Endothelial cell of umbilical vein (primary cell): ENCODE data around the gene MAML2. TPM values are rescaled to one million over a fixed set of nuclear protein-coding genes. Genes with fewer than 3 reads are reported as not detected.
A peak's percentile ranks its signal among the peaks of the same experiment; 100 is the strongest.

Experiments used
- BruUV-seq: library from RNA; stranded (reverse); fragments of 400-500 nt; replicated peaks from 2 replicates; lab custom pipeline; 2021; lab: Mats Ljungman, UMichigan
- CTCF ChIA-PET: fragments of 300-600, 350-600 bp; sonication (Branson Sonifier 250); formaldehyde crosslinking; loops from one replicate; lab custom pipeline; 2021; ENCODE audit warnings: antibody characterized with exemption, inconsistent platforms; lab: Charles Lee
- POLR2A ChIA-PET: fragments of 300-600, 350-600 bp; sonication (Branson Sonifier 250); formaldehyde crosslinking; loops from one replicate; lab custom pipeline; 2021; ENCODE audit warnings: antibody characterized with exemption, inconsistent platforms; lab: Charles Lee
- DNase-seq: peaks from one replicate; pipeline ENCODE4 v3.0.0-alpha.2; 2011; ENCODE audit warnings: low read depth, low spot score
- FAIRE-seq: peaks from 2 replicates; lab custom pipeline; 2011; peaks lifted over from hg19 to GRCh38; lab: Jason Lieb, UNC
- H2AFZ ChIP-seq: 2 replicates; pipeline ENCODE4 v1.6.0; 2012; ENCODE audit warnings: low read depth, low read length, control low read depth, inconsistent platforms
- H3K27ac ChIP-seq: 2 replicates; pipeline ENCODE4 v1.5.1; 2011; ENCODE audit warnings: low read depth, mild to moderate bottlenecking, control low read depth, low read length, moderate library complexity; ENCODE audit not compliant: insufficient read depth
- H3K27me3 ChIP-seq, 2 experiments: 2 replicates each; pipeline versions ENCODE4 v1.6.0 to v1.6.1; 2011; ENCODE audit warnings: low read length in 2 of 2, mixed read lengths in 1 of 2; ENCODE audit not compliant: control insufficient read depth in 2 of 2, insufficient read depth in 2 of 2
- H3K36me3 ChIP-seq, 2 experiments: 2 replicates in 1 of 2; 3 replicates in 1 of 2; pipeline ENCODE4 v1.5.1; 2011; ENCODE audit warnings: low read length in 2 of 2, mild to moderate bottlenecking in 1 of 2, moderate library complexity in 1 of 2; ENCODE audit not compliant: control insufficient read depth in 2 of 2, insufficient read depth in 2 of 2; ENCODE audit errors: extremely low read depth in 1 of 2
- H3K4me1 ChIP-seq: 3 replicates; pipeline ENCODE4 v1.5.1; 2011; ENCODE audit warnings: mild to moderate bottlenecking, low read length; ENCODE audit not compliant: control insufficient read depth, insufficient read depth; ENCODE audit errors: extremely low read depth
- H3K4me2 ChIP-seq: 2 replicates; pipeline ENCODE4 v1.6.1; 2011; ENCODE audit warnings: low read length, control low read depth, mixed read lengths; ENCODE audit not compliant: insufficient read depth
- H3K4me3 ChIP-seq, 3 experiments: fragments of 200-600 bp in 1 of 3; sonication (generic), shearing (Covaris generic) in 1 of 3; replicated peaks in 1 of 3; 2 replicates each; pipeline ENCODE4 v1.5.1; 2011 to 2016; ENCODE audit warnings: control low read depth in 3 of 3, low read length in 3 of 3, mild to moderate bottlenecking in 2 of 3, inconsistent platforms in 1 of 3, low read depth in 1 of 3, moderate library complexity in 1 of 3; ENCODE audit not compliant: insufficient read depth in 1 of 3
- H3K79me2 ChIP-seq: 2 replicates; pipeline ENCODE4 v1.6.0; 2012; ENCODE audit warnings: low read length, inconsistent platforms; ENCODE audit not compliant: control insufficient read depth, insufficient read depth
- H3K9ac ChIP-seq: replicated peaks from 2 replicates; pipeline ENCODE3; 2011; ENCODE audit warnings: low read length, control low read depth; ENCODE audit not compliant: insufficient read depth; ENCODE audit errors: extremely low read depth
- H3K9me1 ChIP-seq: replicated peaks from 3 replicates; pipeline ENCODE4 v1.6.0; 2011; ENCODE audit warnings: mild to moderate bottlenecking, low read length; ENCODE audit not compliant: control insufficient read depth, insufficient read depth; ENCODE audit errors: extremely low read depth
- H3K9me3 ChIP-seq: replicated peaks from 2 replicates; pipeline ENCODE4 v1.5.1; 2012; ENCODE audit warnings: low read length, inconsistent platforms; ENCODE audit not compliant: control insufficient read depth, insufficient read depth
- H4K20me1 ChIP-seq: replicated peaks from 2 replicates; pipeline ENCODE3; 2011; ENCODE audit warnings: mild to moderate bottlenecking, low read length; ENCODE audit not compliant: control insufficient read depth, insufficient read depth; ENCODE audit errors: extremely low read depth
- EZH2 ChIP-seq: IDR thresholded peaks from 2 replicates; pipeline ENCODE4 v1.6.1; 2012; ENCODE audit warnings: borderline replicate concordance, low read depth, mild to moderate bottlenecking, moderate library complexity, low read length, inconsistent platforms; ENCODE audit not compliant: severe bottlenecking
- FOS ChIP-seq: IDR thresholded peaks from 2 replicates; pipeline ENCODE4 v1.6.1; 2011; ENCODE audit warnings: mild to moderate bottlenecking, low read length, moderate library complexity, borderline replicate concordance; ENCODE audit not compliant: insufficient read depth
- GATA2 ChIP-seq: IDR thresholded peaks from 2 replicates; pipeline ENCODE4 v1.7.0; 2011; ENCODE audit warnings: low read depth, mild to moderate bottlenecking, moderate library complexity, mixed read lengths, low read length; ENCODE audit not compliant: insufficient read length, insufficient read depth
- JUN ChIP-seq: IDR thresholded peaks from 2 replicates; pipeline ENCODE4 v1.6.1; 2011; ENCODE audit warnings: borderline replicate concordance, low read depth; ENCODE audit not compliant: insufficient read length, insufficient read depth
- MYC ChIP-seq: IDR thresholded peaks from one replicate; pipeline ENCODE4 v1.6.1; 2011; ENCODE audit warnings: mild to moderate bottlenecking, low read depth, low read length
- POLR2A ChIP-seq: IDR thresholded peaks from 2 replicates; pipeline ENCODE4 v1.6.1; 2012; ENCODE audit warnings: low read depth, mild to moderate bottlenecking, control low read depth, low read length
- POLR2AphosphoS5 ChIP-seq: IDR thresholded peaks from 2 replicates; pipeline ENCODE4 v1.6.1; 2012; ENCODE audit warnings: low read depth, mild to moderate bottlenecking, control low read depth, low read length, moderate library complexity; ENCODE audit not compliant: insufficient read depth
- dilution Hi-C: fragments of 300-500 bp; cut with MboI; formaldehyde crosslinking; loops from one replicate; pipeline ENCODE4 v1.15.0; 2019; ENCODE audit warnings: low sequenced_read_pairs; ENCODE audit not compliant: extremely low pct_ligation_motif_present
- intact Hi-C: fragments of 100-400 bp; cut with micrococcal nuclease; formaldehyde crosslinking; loops from one replicate; pipeline ENCODE4 v1.10.0; 2022
- polyA plus RNA-seq, 4 experiments: library from polyadenylated mRNA; depleted of rRNA in 3 of 4; stranded (reverse) in 3 of 4; unstranded in 1 of 4; fragments of >200 nt; gene quantifications; 2 replicates each; pipeline versions ENCODE4 v1.2.1 to v1.2.3, GENCODE V29; 2011 to 2012; ENCODE audit warnings: missing spikeins in 1 of 4
- total RNA-seq: library from RNA; stranded (reverse); gene quantifications from 2 replicates; pipeline ENCODE4 v1.2.3, GENCODE V29; 2021
- TF ChIP-seq, protein P1 (sequence below): IDR thresholded peaks from 2 replicates; pipeline ENCODE4 v1.6.1; 2011; ENCODE audit not compliant: insufficient read depth, insufficient read length
- TF ChIP-seq, protein P2 (sequence below), 2 donors: IDR thresholded peaks; 1 replicate in 1 of 2; 2 replicates in 1 of 2; pipeline ENCODE4 v1.5.1; 2011; ENCODE audit warnings: low read length in 2 of 2, mild to moderate bottlenecking in 2 of 2, moderate library complexity in 2 of 2, control low read depth in 1 of 2, inconsistent platforms in 1 of 2, low read depth in 1 of 2; ENCODE audit not compliant: insufficient read depth in 1 of 2; ENCODE audit errors: extremely low read depth in 1 of 2

Gene MAML2
- total and polyA plus RNA-seq, 2 donors (not counting 3 experiments of a cell fraction or from before 2014, with no cell fraction given), result 12.4 to 16.8 TPM

DNA sequence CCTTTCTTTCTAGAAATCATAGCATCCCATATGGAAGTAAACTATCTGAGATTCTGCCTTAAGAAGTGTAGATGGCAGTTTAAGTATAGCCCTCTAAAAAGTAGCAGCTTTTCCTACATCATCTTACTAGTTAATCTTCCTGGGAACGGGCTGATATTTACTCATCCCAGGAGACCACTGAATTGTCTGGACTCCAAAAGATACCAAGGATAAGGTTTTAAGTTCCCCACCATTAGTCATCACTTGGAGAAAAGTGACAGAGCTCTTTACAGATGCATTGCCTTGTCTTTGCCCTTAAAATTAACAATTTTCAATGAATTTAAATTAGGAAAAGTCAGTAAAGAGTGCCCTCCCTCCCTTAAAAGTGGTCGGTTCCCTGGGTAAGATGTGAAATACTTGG is 129.5 kb downstream of the MAML2 start:
- H3K9me1 ChIP-seq, result no peaks in the 10 kb centered on the region
- no TSS peak for BruUV-seq
- intact Hi-C loops, result loop anchor here (2.0 kb wide), 1 partner anchor 111 kb away; no protein-coding TSS in a partner anchor
- ChIA-PET CTCF (interaction anchor here (0.8 to 3.5 kb wide), 3 partner anchors 12 to 159 kb away, joined by 3 to 28 read pairs (median 3); partner anchors contain the start of gene MAML2), POLR2A (interaction anchor here (1.3 to 1.7 kb wide), 2 partner anchors 15 to 176 kb away, joined by 3 to 4 read pairs; partner anchors contain the start of genes CCDC82 and JRKL)
- no peak overlapping the region for H3K4me3 ChIP-seq
- no peak overlapping the region for H2AFZ ChIP-seq
- peak overlapping the region; percentile 10 for H3K27ac ChIP-seq
- H3K9me3 ChIP-seq, result no peaks in the 10 kb centered on the region
- peak; percentile 26 for DNase-seq
- dilution Hi-C loops, result no loop called here
- no peaks in the 10 kb centered on the region for H3K27me3 ChIP-seq
- H3K4me2 ChIP-seq, result peak overlapping the region; percentile 48
- FAIRE-seq, result no peak
- peaks cover 73% of the 10 kb centered on the region for H3K4me1 ChIP-seq
- H3K9ac ChIP-seq, result no peak overlapping the region
- H3K36me3 ChIP-seq, result no peaks in the 10 kb centered on the region
- H3K79me2 ChIP-seq, result peaks cover 7% of the 10 kb centered on the region
- TF ChIP-seq GATA2 (peak; percentile 31), FOS (peak; percentile 10), JUN (no peak), POLR2A (no peak), POLR2AphosphoS5 (no peak), EZH2 (no peak), MYC (no peak)
- TF ChIP-seq, protein P1, sequence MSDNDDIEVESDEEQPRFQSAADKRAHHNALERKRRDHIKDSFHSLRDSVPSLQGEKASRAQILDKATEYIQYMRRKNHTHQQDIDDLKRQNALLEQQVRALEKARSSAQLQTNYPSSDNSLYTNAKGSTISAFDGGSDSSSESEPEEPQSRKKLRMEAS, result no peak
- TF ChIP-seq, protein P2, sequence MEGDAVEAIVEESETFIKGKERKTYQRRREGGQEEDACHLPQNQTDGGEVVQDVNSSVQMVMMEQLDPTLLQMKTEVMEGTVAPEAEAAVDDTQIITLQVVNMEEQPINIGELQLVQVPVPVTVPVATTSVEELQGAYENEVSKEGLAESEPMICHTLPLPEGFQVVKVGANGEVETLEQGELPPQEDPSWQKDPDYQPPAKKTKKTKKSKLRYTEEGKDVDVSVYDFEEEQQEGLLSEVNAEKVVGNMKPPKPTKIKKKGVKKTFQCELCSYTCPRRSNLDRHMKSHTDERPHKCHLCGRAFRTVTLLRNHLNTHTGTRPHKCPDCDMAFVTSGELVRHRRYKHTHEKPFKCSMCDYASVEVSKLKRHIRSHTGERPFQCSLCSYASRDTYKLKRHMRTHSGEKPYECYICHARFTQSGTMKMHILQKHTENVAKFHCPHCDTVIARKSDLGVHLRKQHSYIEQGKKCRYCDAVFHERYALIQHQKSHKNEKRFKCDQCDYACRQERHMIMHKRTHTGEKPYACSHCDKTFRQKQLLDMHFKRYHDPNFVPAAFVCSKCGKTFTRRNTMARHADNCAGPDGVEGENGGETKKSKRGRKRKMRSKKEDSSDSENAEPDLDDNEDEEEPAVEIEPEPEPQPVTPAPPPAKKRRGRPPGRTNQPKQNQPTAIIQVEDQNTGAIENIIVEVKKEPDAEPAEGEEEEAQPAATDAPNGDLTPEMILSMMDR (IDR thresholded peaks at IDR 0.05; ENCODE audit: extremely low read depth in 1 of 2, insufficient read depth in 1 of 2, low read depth in 1 of 2, low read length in 2 of 2), result no peak
- no peaks in the 10 kb centered on the region for H4K20me1 ChIP-seq
